HL-60/S4 treated with phorbol 12-myristate 13-acetate at 8.2 ng/mL for 4 days and 3 days (cell line): ENCODE results near the gene PHLPP1.

ENCODE experiments used
- in situ Hi-C: fragments of 300-500 bp; cut with MboI; formaldehyde crosslinking; loops from 2 replicates; pipeline ENCODE4 v1.15.0; 2022; ENCODE audit warnings: low sequenced_read_pairs

The PHLPP1 gene

DNA sequence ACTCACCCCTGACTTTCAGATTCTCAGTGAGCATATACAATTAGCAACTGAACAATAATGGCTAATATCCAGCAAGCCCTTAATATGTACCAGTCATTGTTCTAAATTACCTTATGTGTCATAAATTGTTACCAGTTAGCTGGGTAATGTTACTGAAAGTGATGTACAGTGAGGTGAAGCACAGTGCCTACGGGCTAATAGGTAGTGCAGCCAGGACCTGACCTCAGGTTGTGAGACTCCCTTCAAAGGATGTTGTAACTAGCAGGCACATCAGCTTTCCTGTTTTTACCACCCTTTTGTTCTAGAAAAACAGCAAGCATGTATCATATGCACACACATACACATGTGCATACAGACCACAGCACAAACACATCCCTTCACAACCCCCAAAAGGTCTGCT is 258.3 kb downstream of the PHLPP1 start:
- in situ Hi-C loops = no loop called here

DNA sequence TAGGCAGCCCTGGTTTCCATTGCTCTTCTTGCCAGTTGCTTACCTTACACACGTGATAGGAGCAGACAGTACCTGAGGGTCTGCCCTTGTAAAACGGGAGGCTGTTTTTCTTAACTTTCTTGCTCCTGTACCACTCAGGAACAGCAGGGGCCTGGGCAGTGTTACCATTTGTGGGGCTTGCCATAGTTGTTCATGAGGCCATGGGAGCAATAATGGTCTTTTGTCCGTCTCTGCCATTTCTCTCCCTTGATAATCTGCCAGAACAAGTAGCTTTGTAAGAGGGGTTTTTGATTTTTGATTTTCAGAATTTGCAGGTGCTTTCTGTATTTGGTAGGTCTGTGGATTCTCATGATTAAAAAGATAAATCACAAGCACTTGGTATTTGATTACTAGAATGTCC is 259.0 kb downstream of the PHLPP1 start:
- in situ Hi-C loops = no loop called here

DNA sequence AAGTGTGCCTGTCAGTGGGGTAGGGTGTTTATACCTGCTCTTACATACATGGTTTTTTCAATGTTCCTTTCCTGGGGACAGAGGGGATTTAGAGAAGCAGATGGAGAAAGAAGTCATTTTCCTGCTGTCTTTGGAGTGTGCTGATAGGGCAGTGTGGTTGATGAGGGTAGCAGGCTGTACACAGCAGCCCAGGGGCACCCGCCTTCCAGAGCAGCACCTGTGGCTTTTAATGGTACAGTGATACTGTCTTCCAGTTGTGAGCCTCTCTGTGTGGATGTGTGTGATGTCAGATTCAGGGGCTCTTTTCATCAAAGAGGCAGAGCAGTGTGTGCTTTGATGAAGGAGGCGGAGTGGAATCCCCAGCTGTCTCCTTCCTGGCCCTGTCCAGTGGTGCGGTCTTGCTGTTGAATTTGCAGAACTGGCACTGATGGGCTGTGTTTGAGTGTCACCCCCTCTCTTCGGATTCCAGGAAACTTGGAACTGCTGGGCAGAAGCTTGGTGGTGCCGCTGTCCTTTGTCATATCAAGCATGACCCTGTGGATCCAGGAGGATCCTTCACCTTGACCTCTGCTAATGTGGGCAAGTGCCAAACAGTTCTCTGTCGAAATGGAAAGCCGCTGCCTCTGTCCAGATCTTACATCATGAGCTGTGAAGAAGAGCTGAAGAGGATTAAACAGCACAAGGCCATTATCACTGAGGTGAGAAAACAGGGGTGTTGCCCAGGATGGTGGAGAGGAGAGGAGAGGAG is 259.8 kb downstream of the PHLPP1 start:
- in situ Hi-C loops = loop anchor here (25.0 kb wide), 2 partner anchors 263 to 363 kb away; partner anchors contain the start of gene PHLPP1

DNA sequence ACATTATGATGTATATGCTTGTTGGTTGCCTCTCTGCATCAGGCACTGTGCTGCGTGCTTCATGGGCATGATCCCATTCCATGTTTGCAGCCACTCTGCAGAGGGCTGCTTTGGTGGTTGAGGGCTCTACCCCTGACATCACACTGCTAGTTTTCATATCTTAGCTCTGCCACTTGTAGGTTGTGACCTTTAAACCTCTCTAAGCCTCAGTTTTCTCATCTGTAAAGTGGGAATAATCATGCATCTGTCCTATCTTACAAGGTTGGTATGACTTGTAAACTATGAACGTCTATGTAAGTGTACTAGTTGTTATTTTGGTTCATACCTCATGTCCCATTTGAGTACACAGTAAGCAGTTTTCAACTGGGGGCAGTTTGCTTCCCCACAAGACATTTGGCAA is 260.4 kb downstream of the PHLPP1 start:
- in situ Hi-C loops = loop anchor here (25.0 kb wide), 2 partner anchors 263 to 363 kb away; partner anchors contain the start of gene PHLPP1

DNA sequence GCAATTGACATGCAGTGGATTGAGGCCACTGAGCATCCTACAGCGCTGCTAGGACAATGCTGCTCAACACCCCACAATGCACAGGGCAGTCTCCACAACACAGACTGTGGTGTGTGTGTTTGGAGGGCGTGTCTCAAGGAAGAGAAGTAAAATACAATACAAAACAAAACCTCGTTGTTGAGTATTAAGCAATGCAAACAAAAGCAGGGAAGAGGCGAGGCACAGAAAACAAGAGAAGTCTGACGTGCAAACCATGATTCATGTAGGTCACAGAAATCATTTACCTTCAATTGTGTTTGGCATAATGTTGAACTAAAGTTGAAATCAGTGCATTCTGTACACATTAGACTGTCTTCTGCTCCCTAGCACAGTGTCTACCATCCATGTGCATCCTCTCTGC is 260.9 kb downstream of the PHLPP1 start:
- in situ Hi-C loops = loop anchor here (25.0 kb wide), 2 partner anchors 264 to 364 kb away; partner anchors contain the start of gene PHLPP1

DNA sequence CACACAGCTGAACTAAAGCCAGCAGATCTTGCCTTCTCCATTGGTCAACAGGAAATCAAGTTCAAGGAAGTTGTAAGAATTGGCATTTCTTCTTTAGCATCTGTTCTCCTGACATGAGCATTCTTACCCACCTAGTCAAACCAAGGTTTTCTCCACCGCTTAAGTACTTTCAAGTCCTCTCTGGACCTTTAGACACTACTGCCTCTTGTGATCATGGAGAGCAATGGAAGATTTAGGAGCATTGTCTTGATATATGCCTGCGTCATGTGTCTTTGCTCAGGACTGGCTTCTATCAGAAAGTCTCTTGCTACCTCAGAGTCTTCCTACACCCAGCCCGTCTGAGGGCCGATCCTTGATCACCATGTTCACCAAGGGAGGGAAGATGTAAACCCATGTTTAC is 262.2 kb downstream of the PHLPP1 start:
- in situ Hi-C loops = loop anchor here (25.0 kb wide), 2 partner anchors 265 to 365 kb away; partner anchors contain the start of gene PHLPP1

DNA sequence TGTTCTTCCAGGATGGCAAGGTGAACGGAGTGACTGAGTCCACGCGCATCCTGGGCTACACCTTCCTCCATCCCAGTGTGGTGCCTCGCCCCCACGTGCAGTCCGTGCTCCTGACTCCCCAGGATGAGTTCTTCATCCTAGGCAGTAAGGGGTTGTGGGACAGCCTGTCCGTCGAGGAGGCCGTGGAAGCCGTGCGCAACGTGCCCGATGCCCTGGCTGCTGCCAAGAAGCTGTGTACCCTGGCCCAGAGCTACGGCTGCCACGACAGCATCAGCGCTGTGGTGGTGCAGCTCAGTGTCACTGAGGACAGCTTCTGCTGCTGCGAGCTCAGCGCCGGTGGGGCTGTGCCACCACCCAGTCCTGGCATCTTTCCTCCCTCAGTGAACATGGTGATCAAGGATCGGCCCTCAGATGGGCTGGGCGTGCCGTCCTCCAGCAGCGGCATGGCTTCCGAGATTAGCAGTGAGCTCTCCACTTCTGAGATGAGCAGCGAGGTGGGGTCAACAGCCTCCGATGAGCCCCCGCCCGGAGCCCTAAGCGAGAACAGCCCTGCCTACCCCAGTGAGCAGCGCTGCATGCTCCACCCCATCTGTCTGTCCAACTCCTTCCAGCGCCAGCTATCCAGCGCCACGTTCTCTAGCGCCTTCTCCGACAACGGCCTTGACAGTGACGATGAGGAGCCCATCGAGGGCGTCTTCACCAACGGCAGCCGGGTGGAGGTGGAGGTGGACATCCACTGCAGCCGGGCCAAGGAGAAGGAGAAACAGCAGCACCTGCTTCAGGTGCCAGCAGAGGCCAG is 263.1 kb downstream of the PHLPP1 start:
- in situ Hi-C loops = loop anchor here (25.0 kb wide), 2 partner anchors 266 to 366 kb away; partner anchors contain the start of gene PHLPP1

DNA sequence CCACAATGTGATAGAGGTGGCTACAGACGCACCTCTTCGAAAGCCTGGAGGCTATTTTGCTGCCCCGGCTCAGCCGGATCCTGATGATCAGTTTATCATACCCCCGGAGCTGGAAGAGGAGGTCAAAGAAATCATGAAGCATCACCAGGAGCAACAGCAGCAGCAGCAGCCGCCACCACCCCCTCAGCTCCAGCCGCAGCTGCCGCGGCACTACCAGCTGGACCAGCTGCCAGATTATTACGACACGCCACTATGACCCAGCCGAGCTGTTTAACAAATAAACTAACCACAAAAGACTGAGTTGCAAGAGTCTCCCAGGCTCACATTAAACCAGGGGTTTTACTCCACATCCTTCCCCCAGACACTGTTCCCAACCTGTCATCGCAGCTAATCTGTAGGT is 263.8 kb downstream of the PHLPP1 start:
- in situ Hi-C loops = loop anchor here (25.0 kb wide), 2 partner anchors 267 to 367 kb away; partner anchors contain the start of gene PHLPP1

DNA sequence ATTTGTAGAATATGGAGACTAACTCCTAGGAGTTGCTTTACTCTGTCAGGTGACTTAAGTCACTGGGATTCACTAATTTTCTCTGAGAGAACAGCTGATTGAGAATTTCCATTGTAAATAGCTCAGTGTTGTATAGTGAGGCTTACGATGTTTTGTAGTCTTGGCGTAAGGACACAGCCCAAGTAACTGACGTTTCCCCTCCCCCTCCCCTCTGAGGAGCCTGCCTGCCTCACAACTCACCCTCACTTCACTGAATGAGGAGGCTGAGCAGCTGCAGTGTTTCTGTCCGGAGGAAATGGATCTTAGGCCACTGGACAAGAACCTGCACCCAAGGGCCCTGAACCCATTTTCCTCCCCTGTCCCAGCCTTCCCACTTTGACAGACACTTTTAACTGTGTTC is 264.6 kb downstream of the PHLPP1 start:
- in situ Hi-C loops = loop anchor here (25.0 kb wide), 2 partner anchors 268 to 368 kb away; partner anchors contain the start of gene PHLPP1

DNA sequence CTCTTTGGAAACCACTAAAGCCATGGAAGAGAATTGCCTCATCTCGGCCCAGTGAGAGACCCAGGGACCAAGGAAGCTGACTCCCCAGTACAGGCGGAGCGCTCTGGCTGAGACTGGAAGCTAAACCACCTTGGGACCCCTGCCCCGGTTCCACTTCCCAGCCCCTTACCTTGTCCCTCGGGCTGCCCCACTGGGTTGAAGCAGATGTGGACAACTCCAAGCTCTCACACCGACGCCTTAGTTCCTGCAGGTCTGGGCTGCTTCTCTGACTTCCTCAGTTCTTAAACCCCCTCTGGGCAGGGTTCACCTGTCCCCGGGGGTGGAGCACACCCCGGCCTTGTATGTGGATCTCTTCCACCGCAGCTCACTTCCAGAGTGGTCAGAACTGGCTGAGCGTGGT is 266.2 kb downstream of the PHLPP1 start:
- in situ Hi-C loops = loop anchor here (25.0 kb wide), 2 partner anchors 269 to 369 kb away; partner anchors contain the start of gene PHLPP1

DNA sequence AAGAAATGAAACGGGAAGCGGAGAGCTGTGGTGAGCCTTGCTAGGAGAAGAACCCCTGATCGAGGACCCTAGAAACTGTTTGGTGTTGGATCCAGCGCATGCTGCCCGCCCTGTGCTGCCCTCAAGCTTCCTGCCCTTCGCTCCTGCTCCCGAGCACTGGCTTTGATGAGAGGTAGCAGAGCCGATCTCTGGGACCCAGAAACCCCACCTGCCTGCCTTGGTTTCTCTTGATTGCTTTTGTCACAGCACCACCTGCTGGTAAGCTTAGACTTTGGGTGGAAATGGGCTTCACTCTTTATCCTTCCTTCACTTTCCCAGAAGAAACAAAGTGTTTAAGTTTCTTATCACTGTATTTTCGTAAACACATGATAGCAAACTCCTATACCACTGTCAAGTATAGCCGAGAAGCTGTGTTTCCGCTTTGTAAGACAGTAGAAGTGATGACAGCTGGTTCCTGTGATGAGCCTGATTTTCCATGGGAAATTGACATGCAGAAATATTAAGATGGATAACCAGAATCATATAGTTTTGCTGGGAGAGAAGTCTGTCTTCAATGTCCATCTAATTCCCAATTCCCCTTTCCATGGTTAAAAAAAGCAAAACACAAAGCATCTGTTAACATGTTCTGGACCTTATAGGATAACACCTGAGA is 267.4 kb downstream of the PHLPP1 start:
- in situ Hi-C loops = loop anchor here (25.0 kb wide), 2 partner anchors 270 to 370 kb away; partner anchors contain the start of gene PHLPP1

DNA sequence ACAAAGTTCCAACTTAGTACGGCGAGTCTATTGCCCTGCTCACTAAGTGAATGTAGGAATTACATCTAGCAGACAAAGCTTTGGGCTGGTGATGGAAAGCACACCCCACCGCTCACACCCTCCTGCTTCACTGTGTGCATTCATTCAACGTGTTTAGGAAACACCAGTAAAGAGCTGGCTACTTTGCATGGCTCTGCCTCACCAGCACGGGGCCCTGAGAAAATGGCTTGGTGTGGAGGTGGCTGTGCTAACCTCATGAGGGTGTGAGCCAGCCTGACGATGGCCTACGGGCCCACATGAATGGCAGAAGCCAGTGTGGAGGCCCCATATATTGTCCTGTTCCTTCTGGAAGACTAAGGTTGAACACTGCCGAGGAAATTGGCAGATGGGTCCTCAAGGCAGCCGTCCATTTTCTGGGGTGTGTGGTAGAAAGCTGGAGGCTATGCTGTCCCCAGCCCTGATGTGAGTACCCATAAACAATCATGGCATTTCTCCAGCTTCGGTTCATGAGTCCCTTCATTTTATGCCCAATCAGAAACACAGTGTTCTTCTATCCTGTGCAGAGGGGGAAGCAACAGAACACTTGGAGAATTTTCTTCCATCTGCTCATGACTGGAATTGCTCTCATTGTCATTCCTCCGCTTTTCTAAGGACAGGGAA is 269.4 kb downstream of the PHLPP1 start:
- in situ Hi-C loops = loop anchor here (25.0 kb wide), 2 partner anchors 272 to 372 kb away; partner anchors contain the start of gene PHLPP1

DNA sequence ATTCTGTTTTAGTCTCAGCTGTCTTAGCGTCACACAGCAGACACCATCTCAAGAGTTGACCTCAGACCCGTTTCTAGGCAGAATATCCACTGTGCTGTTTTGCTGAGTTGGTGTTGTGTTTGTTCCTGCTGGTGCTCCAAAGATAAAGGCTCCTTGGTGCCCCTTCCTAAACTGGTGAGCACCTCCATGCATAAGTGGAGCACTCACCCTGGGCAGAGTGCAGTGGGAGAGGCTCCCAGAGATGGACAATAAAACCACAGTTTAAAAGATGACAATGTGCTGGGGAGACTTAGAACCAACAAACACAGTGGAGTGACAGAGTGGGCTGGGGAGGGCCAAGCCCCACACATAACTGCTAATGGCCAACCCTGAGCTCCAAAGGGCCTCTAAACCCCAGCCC is 271.1 kb downstream of the PHLPP1 start:
- in situ Hi-C loops = loop anchor here (25.0 kb wide), 2 partner anchors 274 to 374 kb away; partner anchors contain the start of gene PHLPP1

DNA sequence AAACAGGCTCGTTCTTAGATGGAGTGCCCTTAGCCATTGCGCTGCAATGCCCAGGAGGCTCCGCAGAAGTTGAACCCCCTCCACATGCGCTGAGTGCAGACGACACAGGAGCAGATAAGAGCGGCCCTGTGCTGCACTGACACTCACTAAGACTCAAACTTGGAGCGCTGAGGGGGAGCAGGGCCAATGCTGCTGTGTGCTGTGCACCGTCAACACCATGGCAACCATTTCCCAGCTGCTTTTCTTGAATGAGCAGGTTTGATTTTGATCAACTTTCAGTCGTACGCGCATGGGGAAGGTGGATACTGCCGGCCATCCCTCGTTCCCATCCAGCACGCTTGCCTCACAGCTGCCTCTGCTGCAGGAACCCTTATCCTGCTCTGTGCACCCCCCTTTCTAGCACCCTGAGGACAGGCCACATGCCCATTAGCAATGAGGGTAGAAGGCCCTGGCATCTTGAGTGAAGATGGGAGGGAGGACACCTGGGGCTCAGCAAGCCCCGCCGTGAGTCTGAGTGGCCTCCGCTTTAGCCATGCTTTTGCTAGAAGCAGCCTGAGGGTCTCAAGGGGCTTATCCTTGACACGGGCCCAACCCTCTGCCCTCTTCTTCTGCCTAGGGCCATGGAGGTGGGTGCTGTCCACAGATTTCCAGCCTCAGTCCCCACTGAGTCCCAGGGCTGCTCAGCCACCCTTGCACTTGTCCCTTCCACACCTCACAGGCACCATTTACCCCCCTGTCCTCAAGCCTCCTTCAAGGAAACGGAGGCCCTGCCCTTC is 271.9 kb downstream of the PHLPP1 start:
- in situ Hi-C loops = loop anchor here (25.0 kb wide), 2 partner anchors 275 to 375 kb away; partner anchors contain the start of gene PHLPP1

DNA sequence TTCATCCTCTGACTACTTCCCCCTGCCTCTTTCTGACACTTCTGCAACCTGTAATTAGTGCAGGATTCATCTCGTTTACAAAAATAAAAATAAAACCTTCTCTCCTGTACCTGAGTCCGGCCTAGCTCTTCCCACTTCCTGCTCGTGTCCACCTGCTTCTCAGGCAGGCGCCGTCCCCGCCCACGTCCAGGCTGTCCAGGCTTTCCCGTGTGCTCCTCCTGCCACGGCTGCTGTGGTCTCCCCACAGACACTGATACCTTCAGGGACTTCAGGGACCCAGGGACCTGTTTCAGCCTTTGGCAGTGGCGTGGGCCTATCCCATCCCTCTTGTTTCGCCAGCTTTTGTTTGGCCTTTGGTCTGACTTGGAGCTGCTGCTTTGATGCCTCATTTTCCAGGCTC is 272.5 kb downstream of the PHLPP1 start:
- in situ Hi-C loops = loop anchor here (25.0 kb wide), 2 partner anchors 276 to 376 kb away; partner anchors contain the start of gene PHLPP1

DNA sequence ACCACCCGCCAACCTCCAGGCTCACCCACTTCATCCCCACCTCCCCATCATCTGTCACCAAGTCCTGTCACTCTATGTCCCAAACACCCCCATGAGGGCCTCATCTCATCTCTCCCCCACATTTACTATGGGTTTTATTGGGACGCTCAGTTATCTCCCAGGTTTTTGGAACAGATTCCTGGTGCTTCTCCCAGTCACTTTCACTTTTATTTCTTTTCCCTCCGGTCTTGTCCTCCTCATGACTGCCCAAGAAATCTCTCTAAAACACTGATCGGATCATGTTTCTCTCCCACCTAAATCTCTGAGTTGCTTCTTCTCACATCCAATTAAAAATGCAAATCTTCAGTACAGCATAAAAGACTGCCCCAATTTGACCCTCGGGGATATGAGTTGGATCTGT is 273.1 kb downstream of the PHLPP1 start:
- in situ Hi-C loops = loop anchor here (25.0 kb wide), 2 partner anchors 276 to 376 kb away; partner anchors contain the start of gene PHLPP1

DNA sequence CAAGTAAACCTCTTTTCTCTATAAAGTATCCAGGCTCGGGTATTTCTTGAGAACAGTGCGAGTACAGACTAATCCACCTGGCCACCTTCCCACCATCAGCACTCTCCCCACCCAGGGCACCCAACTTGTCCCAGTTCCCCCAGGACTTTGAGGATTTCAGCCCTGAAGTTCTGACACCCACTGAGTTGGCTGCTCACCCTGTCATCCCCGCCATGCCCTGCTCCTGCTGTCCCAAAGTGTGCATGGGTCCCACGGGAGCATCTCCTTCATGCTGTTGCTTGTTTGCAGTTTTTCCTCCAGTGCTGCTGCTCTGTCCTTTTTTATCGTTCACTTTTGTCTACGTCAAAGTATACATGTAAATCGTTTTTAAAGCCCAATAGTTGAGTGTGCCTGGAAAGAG is 273.9 kb downstream of the PHLPP1 start:
- in situ Hi-C loops = loop anchor here (25.0 kb wide), 2 partner anchors 277 to 377 kb away; partner anchors contain the start of gene PHLPP1

DNA sequence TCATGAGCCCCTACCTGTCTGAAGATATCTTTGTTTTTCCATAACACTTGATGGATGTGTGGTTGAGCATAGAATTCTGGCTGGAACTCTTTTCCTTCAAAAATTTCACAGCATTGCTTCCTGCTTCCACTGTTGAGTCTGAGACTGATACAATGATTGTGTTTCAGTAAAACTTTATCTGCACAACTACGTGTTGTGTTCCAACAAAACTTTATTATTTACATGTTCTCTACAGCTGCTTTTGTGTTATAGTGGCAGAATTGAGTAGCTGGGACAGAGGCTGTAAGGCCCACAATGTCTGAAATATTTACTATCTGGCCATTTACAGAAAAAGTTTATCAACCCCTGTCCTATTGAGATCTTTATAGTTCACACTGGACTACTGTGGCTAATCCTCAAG is 275.3 kb downstream of the PHLPP1 start:
- in situ Hi-C loops = loop anchor here (25.0 kb wide), 2 partner anchors 278 to 378 kb away; partner anchors contain the start of gene PHLPP1

DNA sequence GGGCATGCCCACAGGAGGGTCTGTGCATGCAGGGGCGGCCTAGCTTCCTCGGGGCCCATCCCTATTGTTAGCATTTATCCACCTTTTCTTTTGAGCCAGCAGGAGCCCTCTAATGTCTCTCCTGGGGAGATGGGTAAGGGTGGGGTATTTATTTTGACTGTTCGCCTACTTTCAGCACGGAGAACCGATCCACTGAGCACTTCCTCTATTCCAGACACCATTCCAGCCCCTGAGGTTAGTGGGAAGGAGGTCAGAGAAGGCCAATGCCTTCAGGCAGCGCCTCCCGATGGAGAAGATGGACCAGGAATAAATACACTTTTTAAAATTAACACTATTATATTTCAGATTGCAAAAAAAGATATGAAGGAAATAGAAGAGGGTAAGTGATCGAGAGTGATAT is 276.0 kb downstream of the PHLPP1 start:
- in situ Hi-C loops = loop anchor here (25.0 kb wide), 2 partner anchors 279 to 379 kb away; partner anchors contain the start of gene PHLPP1
